HG02938 (cell line): Measurements from ENCODE around the gene GPR78.

ENCODE experiments used
- ATAC-seq: cut with Tn5 transposase; IDR thresholded peaks from one replicate; pipeline ENCODE4 v1.9.1; 2021; ENCODE audit warnings: mild to moderate bottlenecking, moderate library complexity; ENCODE audit not compliant: unreplicated experiment

The GPR78 gene

DNA sequence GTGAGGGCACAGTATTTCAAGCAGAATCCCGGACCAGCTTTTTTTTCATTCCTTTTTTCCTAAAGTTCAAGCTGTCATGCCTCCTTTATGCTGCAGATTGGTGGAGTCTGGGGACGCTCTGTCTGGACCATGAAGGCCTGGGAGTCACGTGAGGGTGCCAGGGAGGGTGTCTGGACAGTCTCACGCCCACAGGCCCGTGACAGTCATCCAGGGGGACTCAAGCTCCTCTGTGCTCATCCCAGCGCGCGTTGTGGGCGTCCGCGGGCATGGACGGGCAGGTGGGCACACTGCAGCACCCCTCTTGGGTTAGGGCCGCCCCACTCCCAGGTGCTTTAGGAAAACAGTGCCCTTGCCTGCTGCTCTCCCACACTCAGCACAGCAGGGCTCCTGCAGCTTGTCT lies 17.1 kb downstream of the GPR78 start:
- ATAC-seq: no peak

GRCh38 chr4:8597791-8598190 lies 17.6 kb downstream of the GPR78 start:
- ATAC-seq: no peak

DNA sequence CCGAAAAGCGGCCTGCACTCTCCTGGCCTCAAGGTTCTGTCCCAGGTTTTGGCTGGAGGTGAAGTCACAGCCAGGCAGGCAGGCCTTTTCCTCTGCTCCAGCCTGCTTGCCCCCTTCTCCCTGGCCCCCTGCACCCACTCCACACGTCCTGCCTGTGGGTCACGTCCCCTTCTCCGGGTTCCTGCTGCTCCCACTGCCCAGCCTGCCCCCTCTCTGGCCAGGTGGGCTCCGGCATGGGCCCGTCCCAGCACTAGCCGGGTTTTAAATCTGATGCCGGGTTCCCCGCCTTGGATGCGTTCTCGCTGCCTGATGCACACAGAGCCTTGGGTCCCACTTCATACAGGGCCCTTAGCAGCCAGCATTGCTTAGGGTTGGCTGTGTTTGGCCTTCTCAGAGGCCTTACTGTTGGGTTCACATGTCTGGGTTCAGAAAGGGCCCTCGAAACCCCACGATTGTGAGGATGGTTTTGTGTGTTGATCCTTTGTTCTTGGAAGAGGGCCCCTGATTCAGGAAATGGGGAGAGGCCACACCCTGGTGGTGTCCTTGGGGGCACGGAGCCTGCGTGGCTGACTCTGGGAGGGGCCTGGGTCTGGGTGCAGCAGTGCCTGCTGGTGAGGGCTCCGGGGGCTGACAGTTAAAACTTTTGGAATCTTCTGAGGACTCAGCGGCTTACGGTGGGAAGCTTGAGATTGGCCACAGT lies 18.3 kb downstream of the GPR78 start:
- no peak for ATAC-seq

DNA sequence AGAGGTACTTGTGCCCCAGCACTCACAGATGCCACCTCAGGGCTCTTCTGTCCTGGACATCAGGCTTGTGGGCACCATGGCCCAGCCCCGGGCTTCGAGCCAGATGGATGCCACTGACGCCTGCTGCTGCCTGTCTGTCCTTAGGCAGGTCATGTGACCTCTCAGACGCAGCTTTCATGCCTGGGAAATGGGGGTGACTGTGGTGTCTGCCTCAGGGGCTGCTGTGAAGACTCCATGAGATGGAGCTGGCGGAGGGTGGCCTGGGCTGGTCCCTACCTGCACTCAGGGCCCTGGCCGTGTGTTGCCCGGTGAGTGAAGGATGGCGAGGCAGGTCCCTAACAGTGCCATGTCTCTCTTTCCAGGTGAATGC lies 18.9 kb downstream of the GPR78 start:
- ATAC-seq: no peak

GRCh38 chr4:8599657-8600056 lies 19.5 kb downstream of the GPR78 start:
- ATAC-seq: no peak

GRCh38 chr4:8600266-8600665 lies 20.1 kb downstream of the GPR78 start:
- no peak for ATAC-seq

DNA sequence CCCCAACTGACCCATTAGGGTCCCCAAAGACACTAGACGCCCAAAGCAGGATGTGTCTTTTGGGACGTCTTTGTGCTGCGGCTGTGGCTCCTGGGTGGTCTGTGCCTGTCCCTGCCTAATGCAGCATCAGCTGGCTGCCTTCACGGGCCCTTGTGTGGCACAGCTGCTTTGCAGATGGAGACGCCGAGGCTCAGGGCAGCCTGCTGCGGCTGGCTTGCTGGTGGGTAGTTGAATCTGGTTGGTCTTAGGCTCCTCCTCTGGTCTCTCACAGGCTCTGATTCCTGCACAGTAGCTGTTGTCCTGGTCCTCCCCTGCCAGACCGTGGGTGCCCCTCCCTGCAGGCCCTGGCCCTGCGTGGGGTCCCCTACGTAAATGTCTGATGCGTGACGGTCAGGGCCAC lies 20.5 kb downstream of the GPR78 start:
- no peak for ATAC-seq

DNA sequence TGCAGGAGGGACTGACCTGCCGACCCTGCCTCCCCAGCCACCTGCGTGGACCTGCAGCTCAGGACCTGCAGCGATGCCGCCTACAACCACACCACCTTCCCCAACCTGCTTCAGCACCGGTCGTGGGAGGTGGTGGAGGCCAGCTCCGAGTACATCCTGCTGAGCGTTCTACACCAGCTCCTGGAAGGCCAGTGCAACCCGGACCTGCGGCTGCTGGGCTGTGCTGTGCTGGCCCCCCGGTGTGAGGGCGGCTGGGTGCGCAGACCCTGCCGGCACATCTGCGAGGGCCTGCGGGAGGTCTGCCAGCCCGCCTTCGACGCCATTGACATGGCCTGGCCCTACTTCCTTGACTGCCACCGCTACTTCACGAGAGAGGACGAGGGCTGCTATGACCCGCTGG lies 20.9 kb downstream of the GPR78 start:
- ATAC-seq: no peak

GRCh38 chr4:8601556-8601955 lies 21.4 kb downstream of the GPR78 start:
- no peak for ATAC-seq

DNA sequence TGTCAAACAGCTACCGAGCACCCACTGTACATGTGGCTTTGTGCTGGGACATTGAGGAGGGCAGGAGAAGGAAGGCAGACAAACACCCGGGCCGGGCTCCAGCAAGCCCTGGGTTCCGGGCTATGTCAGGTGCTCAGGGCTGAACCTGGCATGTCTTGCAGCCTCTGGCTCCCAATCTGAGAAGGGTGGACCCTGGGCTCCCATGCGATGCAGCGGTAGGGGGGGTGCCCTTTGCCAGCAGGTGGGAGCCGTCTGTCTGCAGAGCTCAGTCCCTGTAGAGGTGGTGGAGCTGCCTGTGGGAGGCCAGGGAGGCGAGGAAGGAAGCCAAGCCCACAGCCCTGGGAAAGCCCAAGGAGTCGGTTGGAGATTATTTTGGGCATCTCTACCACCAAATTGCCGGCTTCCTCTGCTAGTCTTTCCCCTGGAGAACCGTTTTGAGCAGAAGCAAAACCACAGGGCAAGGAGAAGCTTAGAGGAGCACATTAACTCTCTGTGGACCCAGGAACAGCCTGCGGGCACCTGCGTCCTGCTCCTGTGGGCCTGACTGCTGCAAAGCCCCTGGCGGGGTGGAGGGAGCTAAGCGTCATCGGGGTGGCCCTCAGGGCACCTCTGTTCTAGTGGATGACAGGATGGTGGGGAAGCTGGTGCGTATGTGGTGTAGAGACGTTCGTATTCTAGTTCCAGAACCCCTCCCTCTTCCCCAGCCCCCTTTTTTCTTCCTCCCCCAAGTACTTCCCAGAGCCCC lies 22.7 kb downstream of the GPR78 start:
- ATAC-seq: no peak

DNA sequence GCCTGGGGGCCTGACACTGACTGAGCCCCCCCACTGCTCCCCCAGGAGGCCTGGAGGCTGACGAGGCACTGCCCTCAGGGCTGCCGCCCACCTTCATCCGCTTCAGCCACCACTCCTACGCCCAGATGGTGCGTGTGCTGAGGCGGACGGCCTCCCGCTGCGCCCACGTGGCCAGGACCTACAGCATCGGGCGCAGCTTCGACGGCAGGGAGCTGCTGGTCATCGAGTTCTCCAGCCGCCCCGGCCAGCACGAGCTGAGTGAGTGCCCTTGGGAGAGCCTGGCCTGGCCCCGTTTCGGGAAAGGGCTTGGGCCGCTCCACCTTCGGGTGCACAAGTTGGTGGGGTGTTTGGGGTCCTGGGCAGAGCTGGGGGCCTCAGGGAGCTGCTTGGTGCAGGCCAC lies 23.7 kb downstream of the GPR78 start:
- ATAC-seq: no peak

GRCh38 chr4:8605289-8605688 lies 25.1 kb downstream of the GPR78 start:
- ATAC-seq: no peak

DNA sequence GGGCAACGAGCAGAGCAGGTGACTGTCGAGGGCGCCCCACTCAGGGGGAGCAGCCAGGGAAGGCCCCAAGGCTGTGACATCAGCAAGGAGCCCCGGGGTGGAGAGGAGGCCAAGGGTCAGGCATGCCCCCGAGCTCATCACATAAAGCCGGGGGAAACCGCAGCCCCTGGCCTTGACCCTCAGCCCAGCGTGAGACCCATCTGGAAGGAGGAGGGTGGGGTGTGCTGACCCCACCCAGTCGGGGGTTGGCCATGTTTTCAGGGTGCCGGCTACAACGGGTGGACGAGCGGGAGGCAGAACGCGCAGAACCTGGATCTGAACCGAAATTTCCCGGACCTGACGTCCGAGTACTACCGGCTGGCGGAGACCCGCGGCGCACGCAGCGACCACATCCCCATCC lies 26.3 kb downstream of the GPR78 start:
- no peak for ATAC-seq

DNA sequence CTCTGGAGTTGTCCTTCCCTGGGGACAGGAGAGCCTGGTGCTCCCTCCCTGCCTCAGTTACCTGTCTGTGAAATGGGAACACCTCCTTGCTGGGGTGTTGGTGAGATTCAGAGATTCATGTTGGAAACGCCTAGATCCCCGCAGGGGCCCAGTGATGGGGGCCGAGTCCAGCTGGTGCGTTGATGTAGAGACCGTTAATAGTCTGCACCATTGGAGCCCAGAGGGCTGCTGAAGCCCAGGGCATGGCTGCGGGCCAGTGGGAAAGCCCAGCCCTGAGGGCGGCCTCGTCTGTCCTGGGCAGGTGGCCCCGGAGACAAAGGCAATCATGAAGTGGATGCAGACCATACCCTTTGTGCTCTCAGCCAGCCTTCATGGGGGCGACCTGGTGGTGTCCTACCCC lies 26.8 kb downstream of the GPR78 start:
- ATAC-seq: no peak

GRCh38 chr4:8607603-8608481 lies 27.6 kb downstream of the GPR78 start:
- ATAC-seq: no peak

DNA sequence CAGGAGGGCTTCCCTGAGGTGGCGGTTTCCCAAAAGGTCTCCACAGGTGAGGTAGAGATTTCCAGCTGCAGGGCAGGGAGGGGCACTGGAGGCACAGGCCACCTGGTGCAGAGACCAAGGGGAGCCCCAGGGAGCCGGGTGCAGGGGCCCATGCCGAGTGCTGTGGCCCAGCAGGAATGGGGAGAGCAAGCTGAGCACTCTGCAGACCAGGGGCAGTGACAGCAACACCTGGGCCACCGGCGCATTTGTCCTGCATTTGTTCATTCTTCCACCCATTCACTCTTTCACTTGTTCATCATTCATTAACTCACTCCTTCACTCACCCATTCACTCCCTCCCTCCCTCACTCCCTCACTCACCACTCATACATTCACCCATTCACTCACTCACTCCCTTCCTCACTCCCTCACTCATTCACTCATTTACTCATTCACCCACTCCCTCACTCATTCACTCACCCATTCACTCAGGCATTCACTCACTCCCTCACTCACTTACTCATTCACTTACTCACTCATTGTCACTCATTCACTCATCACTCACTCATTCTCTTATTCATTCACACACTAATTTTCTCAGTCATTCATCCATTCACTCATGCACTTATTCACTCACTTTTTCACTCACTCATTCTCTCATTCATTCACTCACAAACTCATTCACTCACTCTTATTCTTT lies 28.7 kb downstream of the GPR78 start:
- ATAC-seq: no peak

DNA sequence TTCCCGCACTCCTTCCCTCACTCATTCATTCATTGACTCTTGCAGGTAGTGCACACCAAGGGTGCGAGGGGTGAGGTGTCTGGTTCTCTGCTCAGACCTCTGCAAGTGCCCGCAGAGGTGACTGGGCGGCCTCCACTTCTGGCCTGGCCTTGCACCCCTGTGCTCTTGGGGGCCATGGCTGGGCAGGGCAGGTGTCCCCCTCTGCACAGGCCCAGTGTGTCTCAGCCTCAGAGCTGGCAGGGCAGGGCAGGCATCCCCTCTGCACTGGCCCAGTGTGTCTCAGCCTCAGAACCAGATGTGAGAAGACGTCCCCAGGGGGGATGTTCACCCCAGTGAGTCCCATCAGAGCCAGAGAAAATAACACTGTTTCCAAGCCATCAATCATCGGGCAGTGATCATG lies 29.2 kb downstream of the GPR78 start:
- ATAC-seq: no peak

- no peak for ATAC-seq
Observed at GRCh38 chr4:8609824-8610350, 29.7 kb downstream of the GPR78 start.

- ATAC-seq: no peak
Observed at GRCh38 chr4:8610858-8611616, 30.8 kb downstream of the GPR78 start.

GRCh38 chr4:8612646-8613045 lies 32.5 kb downstream of the GPR78 start:
- ATAC-seq: no peak
